Stomach (tissue), 4 donors: ENCODE data around the gene INAFM2.

Experiments used
- CTCF ChIP-seq, 7 experiments: fragments of 450-650 bp in 4 of 7; fragments of 200-600 bp in 3 of 7; sonication (generic) in 3 of 7; IDR thresholded peaks; one replicate each; pipeline ENCODE4 v1.5.1; 2016 to 2019; ENCODE audit warnings: antibody characterized with exemption in 7 of 7, control low read depth in 2 of 7, mild to moderate bottlenecking in 1 of 7
- EP300 ChIP-seq: sonication (generic); formaldehyde crosslinking; IDR thresholded peaks from one replicate; pipeline ENCODE4 v1.6.1; 2017; ENCODE audit warnings: antibody characterized with exemption

GRCh38 chr15:40277471-40277870, 46.0 kb upstream of the INAFM2 start:
- TF ChIP-seq CTCF (IDR thresholded peaks at IDR 0.05) (no peak), EP300 (no peak)
